HFFc6 (cell line): ENCODE measurements around the gene TTBK1. TPM values are rescaled to one million over a fixed set of nuclear protein-coding genes. Genes with fewer than 3 reads are reported as not detected.
A peak's percentile ranks its signal among the peaks of the same experiment; 100 is the strongest.

ENCODE experiments used
- DNase-seq: peaks from one replicate; pipeline ENCODE4 v3.0.0-alpha.2; 2018
- H3K27ac Mint-ChIP-seq: 2 replicates; pipeline ENCODE4 v1.8.0; 2020; ENCODE audit warnings: mild to moderate bottlenecking, mixed read lengths
- H3K27me3 Mint-ChIP-seq: 2 replicates; pipeline ENCODE4 v1.8.0; 2021; ENCODE audit warnings: mild to moderate bottlenecking, moderate library complexity, mixed read lengths; ENCODE audit not compliant: insufficient read depth
- H3K36me3 Mint-ChIP-seq: 2 replicates; pipeline ENCODE4 v1.8.0; 2021; ENCODE audit warnings: low read depth, mixed read lengths
- H3K4me1 Mint-ChIP-seq: 2 replicates; pipeline ENCODE4 v1.8.0; 2020; ENCODE audit warnings: low read depth, mixed read lengths
- H3K4me3 Mint-ChIP-seq: 2 replicates; pipeline ENCODE4 v1.8.0; 2020; ENCODE audit warnings: mild to moderate bottlenecking, moderate library complexity, mixed read lengths
- H3K9me3 Mint-ChIP-seq: 2 replicates; pipeline ENCODE4 v1.8.0; 2020; ENCODE audit warnings: mild to moderate bottlenecking, mixed read lengths
- total RNA-seq, 6 experiments: library from RNA; stranded (reverse); fragmentation: NEBNext Ultra II Directional; extraction: Animal tissue kit (Norgen Biotek cat#: 25700); gene quantifications; 2 replicates in 1 of 6; 3 replicates in 5 of 6; pipeline ENCODE4 v1.2.3, GENCODE V29; 2021
- TF ChIP-seq, protein P1 (sequence below): fragments of 200-600 bp; sonication (generic); IDR thresholded peaks from 2 replicates; pipeline ENCODE4 v1.5.0; 2021; ENCODE audit warnings: antibody characterized with exemption, mild to moderate bottlenecking

Gene TTBK1
- total RNA-seq, 6 experiments from 2014 or later = not detected

DNA sequence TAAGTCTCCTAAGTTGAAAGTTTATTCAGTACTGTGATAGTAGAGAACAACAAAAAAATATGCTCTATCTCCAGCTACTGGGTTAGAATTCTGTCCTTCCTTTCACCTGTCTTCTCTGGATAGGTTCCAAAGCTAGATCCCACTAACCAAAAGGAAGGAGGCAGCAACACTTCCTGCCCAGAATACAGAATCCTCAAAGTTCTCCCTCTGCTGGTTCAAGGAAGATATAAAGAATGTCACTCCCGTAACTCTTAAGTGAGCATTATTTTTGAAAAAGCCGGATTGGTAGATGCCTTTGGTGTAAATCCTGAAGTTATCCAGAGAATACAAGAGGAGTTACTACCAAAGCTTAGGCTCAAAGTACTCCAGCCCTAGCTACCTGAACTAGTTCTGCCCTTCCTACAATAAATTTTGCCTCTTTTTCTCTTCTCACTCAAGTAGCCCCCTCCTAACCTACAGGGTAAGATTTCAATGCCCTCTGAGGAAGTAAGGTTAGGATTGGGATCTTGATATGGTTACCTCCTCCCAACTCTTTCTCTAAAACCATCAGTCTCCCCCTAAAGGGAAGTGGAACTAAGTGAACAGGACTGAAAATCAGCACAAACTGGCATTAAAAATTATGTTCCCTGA, 91.3 kb downstream of the TTBK1 start:
- peaks cover 2% of the 10 kb centered on the region for H3K27me3 Mint-ChIP-seq
- TF ChIP-seq, protein P1, sequence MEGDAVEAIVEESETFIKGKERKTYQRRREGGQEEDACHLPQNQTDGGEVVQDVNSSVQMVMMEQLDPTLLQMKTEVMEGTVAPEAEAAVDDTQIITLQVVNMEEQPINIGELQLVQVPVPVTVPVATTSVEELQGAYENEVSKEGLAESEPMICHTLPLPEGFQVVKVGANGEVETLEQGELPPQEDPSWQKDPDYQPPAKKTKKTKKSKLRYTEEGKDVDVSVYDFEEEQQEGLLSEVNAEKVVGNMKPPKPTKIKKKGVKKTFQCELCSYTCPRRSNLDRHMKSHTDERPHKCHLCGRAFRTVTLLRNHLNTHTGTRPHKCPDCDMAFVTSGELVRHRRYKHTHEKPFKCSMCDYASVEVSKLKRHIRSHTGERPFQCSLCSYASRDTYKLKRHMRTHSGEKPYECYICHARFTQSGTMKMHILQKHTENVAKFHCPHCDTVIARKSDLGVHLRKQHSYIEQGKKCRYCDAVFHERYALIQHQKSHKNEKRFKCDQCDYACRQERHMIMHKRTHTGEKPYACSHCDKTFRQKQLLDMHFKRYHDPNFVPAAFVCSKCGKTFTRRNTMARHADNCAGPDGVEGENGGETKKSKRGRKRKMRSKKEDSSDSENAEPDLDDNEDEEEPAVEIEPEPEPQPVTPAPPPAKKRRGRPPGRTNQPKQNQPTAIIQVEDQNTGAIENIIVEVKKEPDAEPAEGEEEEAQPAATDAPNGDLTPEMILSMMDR = peak; percentile 80
- H3K4me3 Mint-ChIP-seq = no peak overlapping the region
- DNase-seq = peak; percentile 61
- H3K4me1 Mint-ChIP-seq = no peaks in the 10 kb centered on the region
- H3K9me3 Mint-ChIP-seq = no peaks in the 10 kb centered on the region
- H3K27ac Mint-ChIP-seq = no peak overlapping the region
- H3K36me3 Mint-ChIP-seq = peaks cover 5% of the 10 kb centered on the region

DNA sequence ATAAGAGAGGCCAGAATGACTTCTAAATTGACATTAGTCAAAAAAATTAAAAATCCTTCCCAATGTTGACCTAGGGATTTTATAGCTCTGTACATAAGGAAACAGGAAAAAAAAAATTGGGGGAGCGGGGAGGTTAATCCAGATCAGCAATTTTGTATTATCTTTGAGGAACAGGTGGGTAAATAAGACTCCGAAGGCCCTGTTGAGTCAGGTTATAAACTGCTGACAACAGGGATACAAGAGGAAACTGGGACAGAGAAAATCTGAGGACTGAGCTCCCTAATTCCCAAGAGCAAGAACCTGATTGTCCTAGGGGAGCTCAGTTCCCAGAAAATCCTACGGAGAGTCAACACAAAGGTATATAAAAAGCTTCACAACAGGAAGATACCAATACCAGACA, 92.2 kb downstream of the TTBK1 start:
- Mint-ChIP-seq H3K4me1 (no peaks in the 10 kb centered on the region), H3K27ac (no peak overlapping the region), H3K27me3 (peaks cover 2% of the 10 kb centered on the region), H3K36me3 (peaks cover 14% of the 10 kb centered on the region), H3K9me3 (no peaks in the 10 kb centered on the region), H3K4me3 (no peak overlapping the region)
- DNase-seq = no peak
- TF ChIP-seq, protein P1 = no peak

DNA sequence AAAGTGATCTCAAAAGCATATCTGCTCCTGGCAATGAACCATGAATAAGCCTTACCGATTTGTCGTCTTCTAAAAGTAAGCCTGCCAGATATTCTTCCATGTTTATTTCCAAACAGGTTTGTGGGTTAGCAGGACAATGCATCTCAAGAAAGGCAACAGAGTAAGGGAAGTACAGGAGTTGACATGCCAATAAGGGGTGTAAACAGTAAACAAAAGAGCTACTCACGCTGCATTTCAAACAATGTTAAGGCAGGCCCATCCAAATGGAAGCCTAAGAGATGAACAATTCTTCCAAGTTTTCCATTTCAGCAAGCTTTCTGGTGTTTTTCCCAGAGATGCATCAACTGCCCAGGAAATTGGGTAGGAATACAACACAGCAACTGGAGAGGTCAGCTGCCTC, 93.1 kb downstream of the TTBK1 start:
- H3K27ac Mint-ChIP-seq = no peak overlapping the region
- TF ChIP-seq, protein P1 = no peak
- H3K27me3 Mint-ChIP-seq = peaks cover 2% of the 10 kb centered on the region
- peaks cover 18% of the 10 kb centered on the region for H3K36me3 Mint-ChIP-seq
- no peak for DNase-seq
- no peaks in the 10 kb centered on the region for H3K4me1 Mint-ChIP-seq
- H3K9me3 Mint-ChIP-seq = no peaks in the 10 kb centered on the region
- H3K4me3 Mint-ChIP-seq = no peak overlapping the region

Other genes with a start within 250 kb of the TTBK1 start
- gene MEA1, start 229.5 kb upstream of the TTBK1 start, total RNA-seq = 100 to 1,000 TPM; 114 to 132 (median 118) TPM
- 10 to 100 TPM; 41.6 to 51.2 (median 45.9) TPM for gene KLHDC3, start 229.2 kb upstream of the TTBK1 start, total RNA-seq
- gene RRP36, start 221.9 kb upstream of the TTBK1 start, total RNA-seq = 100 to 1,000 TPM in 2 of 6 experiments, 10 to 100 TPM in 4; 85.0 to 101 (median 96.4) TPM
- gene CUL7, start 189.6 kb upstream of the TTBK1 start, total RNA-seq = 10 to 100 TPM; 33.7 to 50.3 (median 37.0) TPM
- 10 to 100 TPM; 52.6 to 62.9 (median 58.7) TPM for gene MRPL2, start 184.0 kb upstream of the TTBK1 start, total RNA-seq
- 10 to 100 TPM; 10.7 to 12.6 (median 11.8) TPM for gene KLC4, start 183.8 kb upstream of the TTBK1 start, total RNA-seq
- 100 to 1,000 TPM in 1 of 6 experiments, 10 to 100 TPM in 5; 62.8 to 115 (median 66.7) TPM for gene PTK7, start 167.2 kb upstream of the TTBK1 start, total RNA-seq
- 10 to 100 TPM; 37.4 to 49.7 (median 39.3) TPM for gene SRF, start 72.2 kb upstream of the TTBK1 start, total RNA-seq
- gene CUL9, start 61.3 kb upstream of the TTBK1 start, total RNA-seq = 10 to 100 TPM; 15.4 to 19.9 (median 18.6) TPM
- 10 to 100 TPM; 38.3 to 56.3 (median 49.1) TPM for gene DNPH1, start 14.0 kb upstream of the TTBK1 start, total RNA-seq
- gene SLC22A7, start 54.8 kb downstream of the TTBK1 start, total RNA-seq = not detected
- not detected for gene CRIP3, start 65.3 kb downstream of the TTBK1 start, total RNA-seq
- gene ZNF318, start 126.2 kb downstream of the TTBK1 start, total RNA-seq = 10 to 100 TPM; 11.1 to 13.3 (median 11.8) TPM
- gene ABCC10, start 184.1 kb downstream of the TTBK1 start, total RNA-seq = 10 to 100 TPM; 26.2 to 41.6 (median 30.3) TPM
- gene DLK2, start 212.1 kb downstream of the TTBK1 start, total RNA-seq = 1 to 10 TPM; 1.8 to 2.9 (median 2.2) TPM
- 10 to 100 TPM; 27.0 to 34.3 (median 30.2) TPM for gene TJAP1, start 234.1 kb downstream of the TTBK1 start, total RNA-seq